Gastroesophageal sphincter (tissue), 3 donors: Measurements from ENCODE around the gene CEP41.

Source experiments
- CTCF ChIP-seq, 4 experiments: fragments of 200-600 bp in 2 of 4; fragments of 450-650 bp in 2 of 4; sonication (generic) in 1 of 4; IDR thresholded peaks; one replicate each; pipeline ENCODE4 v1.5.1; 2017 to 2019; ENCODE audit warnings: antibody characterized with exemption in 4 of 4, mild to moderate bottlenecking in 2 of 4, moderate library complexity in 2 of 4
- EP300 ChIP-seq: sonication (generic); formaldehyde crosslinking; IDR thresholded peaks from one replicate; pipeline ENCODE4 v1.6.1; 2017; ENCODE audit warnings: antibody characterized with exemption, mild to moderate bottlenecking
- POLR2AphosphoS5 ChIP-seq: sonication (generic); formaldehyde crosslinking; IDR thresholded peaks from one replicate; pipeline ENCODE4 v1.6.1; 2017; ENCODE audit warnings: antibody characterized with exemption

- TF ChIP-seq POLR2AphosphoS5, result no peak
- TF ChIP-seq CTCF (IDR thresholded peaks at IDR 0.05), result no peak
- no peak for TF ChIP-seq EP300
Observed at GRCh38 chr7:130367088-130367755, 73.6 kb downstream of the CEP41 start.
